Neural crest cell (in vitro differentiated cells): ENCODE results near the gene USP21. TPM values are rescaled to one million over a fixed set of nuclear protein-coding genes. Genes with fewer than 3 reads are reported as not detected.
A peak's percentile ranks its signal among the peaks of the same experiment; 100 is the strongest.

Source experiments
- DNase-seq: peaks from one replicate; pipeline ENCODE4 v3.0.0; 2021; ENCODE audit warnings: low read depth, mixed read lengths, low spot score
- H3K27ac Mint-ChIP-seq: one replicate; pipeline ENCODE4 v1.8.0; 2021; ENCODE audit warnings: mild to moderate bottlenecking, mixed read lengths; ENCODE audit not compliant: unreplicated experiment
- H3K27me3 Mint-ChIP-seq: 2 replicates; pipeline ENCODE4 v1.8.0; 2021; ENCODE audit warnings: low read depth, mild to moderate bottlenecking, mixed read lengths
- H3K36me3 Mint-ChIP-seq: 2 replicates; pipeline ENCODE4 v1.8.0; 2021; ENCODE audit warnings: low read depth, mild to moderate bottlenecking, mixed read lengths
- H3K4me1 Mint-ChIP-seq: 2 replicates; pipeline ENCODE4 v1.8.0; 2021; ENCODE audit warnings: mixed read lengths
- H3K4me3 Mint-ChIP-seq: one replicate; pipeline ENCODE4 v1.8.0; 2021; ENCODE audit warnings: mild to moderate bottlenecking, mixed read lengths
- H3K9me3 Mint-ChIP-seq: 2 replicates; pipeline ENCODE4 v1.8.0; 2021; ENCODE audit warnings: mixed read lengths
- CTCF ChIP-seq: fragments of 200-600 bp; sonication (generic); conservative IDR thresholded peaks from 2 replicates; pipeline ENCODE4 v1.5.0; 2021; ENCODE audit warnings: antibody characterized with exemption, mild to moderate bottlenecking
- total RNA-seq: library from RNA; stranded (reverse); gene quantifications from 2 replicates; pipeline ENCODE4 v1.2.1, GENCODE V29; 2021

Gene USP21
- total RNA-seq, 1 donor from 2014 or later, result 45.2 TPM

DNA sequence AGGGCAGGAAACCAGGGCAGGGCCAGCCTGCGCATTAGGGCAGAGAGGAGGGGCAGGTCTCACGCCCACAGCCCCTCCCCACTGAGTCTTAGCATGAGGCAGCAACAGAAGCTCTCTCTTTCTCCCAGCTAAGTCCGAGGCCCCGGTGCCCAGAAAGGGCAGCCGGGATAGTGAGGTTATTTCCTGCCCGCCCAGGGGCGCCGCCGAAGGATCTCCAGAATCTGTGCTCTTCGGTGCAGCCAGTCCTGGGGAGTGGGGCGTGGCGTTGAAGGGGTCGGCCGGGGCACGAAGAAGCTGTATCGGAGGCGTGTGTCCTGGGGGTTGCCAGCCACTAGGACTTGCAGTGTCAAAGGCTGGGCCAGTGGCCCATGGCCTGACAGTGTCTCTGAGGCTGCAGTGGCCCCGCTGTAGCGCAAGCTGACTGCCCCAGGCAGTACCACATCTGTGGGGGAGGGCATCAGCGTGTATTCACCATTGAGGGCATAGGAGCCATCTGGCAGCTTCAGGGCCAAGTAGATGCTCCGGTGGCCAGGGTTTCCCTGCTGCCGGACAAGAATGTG lies 31.7 kb downstream of the USP21 start:
- peak overlapping the region; percentile 78 for H3K4me3 Mint-ChIP-seq
- no peaks in the 10 kb centered on the region for H3K36me3 Mint-ChIP-seq
- H3K27ac Mint-ChIP-seq, result peak overlapping the region; percentile 97
- H3K4me1 Mint-ChIP-seq, result peaks cover 26% of the 10 kb centered on the region
- H3K9me3 Mint-ChIP-seq, result no peaks in the 10 kb centered on the region
- peak; percentile 31 for DNase-seq
- H3K27me3 Mint-ChIP-seq, result no peaks in the 10 kb centered on the region
- no peak for TF ChIP-seq CTCF

DNA sequence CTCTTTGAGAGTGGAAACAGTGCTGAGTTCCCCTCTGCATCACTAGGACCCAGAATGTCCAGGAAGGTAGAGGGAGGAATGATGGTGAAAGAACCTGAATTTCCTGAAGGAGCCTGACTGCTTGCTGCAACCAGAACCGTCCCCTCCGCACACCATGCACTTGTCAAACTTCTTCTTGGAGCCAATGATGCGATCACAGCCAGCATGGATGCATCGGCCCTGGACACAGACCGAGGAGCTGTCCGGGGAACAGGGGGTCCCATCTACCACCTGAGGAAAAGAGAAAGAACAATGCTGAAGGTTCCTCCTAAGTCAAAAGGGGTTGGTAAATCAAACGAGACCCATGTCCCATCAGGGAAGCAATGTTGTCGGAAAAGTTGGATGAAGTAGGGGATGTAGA lies 32.7 kb downstream of the USP21 start:
- Mint-ChIP-seq H3K9me3 (no peaks in the 10 kb centered on the region), H3K27ac (no peak overlapping the region), H3K36me3 (no peaks in the 10 kb centered on the region), H3K27me3 (no peaks in the 10 kb centered on the region), H3K4me3 (no peak overlapping the region), H3K4me1 (peaks cover 29% of the 10 kb centered on the region)
- DNase-seq, result no peak
- TF ChIP-seq CTCF, result no peak

DNA sequence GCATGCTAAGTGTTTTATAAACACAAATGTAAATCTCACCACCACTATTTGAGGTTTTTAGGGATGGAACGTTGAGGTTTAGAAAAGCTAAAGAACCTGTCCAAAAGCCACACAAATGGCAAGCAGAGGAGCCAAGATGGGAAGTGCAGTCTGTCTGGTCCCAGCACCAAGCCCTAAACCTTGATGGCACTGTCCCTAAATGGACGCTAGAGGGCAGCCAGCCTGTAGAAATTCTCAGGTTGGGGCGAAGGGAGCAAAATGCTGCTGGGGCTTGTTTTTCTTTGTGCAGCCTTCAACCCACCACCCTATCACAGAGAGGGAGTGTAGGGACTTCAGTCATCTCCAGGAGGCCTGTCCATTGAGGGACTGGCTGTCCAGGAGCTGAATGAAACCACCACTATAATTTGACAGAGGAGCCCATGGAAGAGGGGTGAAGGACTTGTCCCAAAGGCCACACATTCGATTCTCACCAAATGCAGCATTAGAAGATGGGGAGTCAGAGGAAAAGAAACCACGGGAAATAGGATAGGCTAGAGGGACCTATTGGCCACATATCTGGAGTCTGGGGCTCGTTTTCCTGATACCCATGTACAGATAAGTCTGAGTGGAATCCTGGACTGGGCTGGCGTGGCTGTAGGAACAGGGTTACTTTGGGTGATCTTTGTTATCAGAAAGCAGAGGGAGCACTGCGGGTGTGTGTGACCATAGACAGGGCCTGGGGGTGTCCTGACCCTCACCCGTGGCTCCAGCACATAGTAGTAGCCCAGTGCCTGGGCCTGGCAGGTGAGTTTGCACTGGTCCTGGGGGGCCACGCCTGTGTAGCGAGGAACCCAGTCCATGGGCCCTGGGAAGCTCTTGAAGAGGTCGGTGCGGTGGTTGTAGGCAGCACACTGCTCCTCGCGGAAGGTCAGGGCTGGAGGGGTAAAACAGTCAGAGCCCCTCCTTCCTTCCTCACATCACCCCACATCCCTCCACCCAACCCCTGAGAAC lies 33.5 kb downstream of the USP21 start:
- peak overlapping the region; percentile 44 for H3K27ac Mint-ChIP-seq
- peak; percentile 86 for TF ChIP-seq CTCF
- peaks cover 37% of the 10 kb centered on the region for H3K4me1 Mint-ChIP-seq
- DNase-seq, result peak; percentile 65
- H3K4me3 Mint-ChIP-seq, result peak overlapping the region; percentile 16
- H3K9me3 Mint-ChIP-seq, result no peaks in the 10 kb centered on the region
- no peaks in the 10 kb centered on the region for H3K36me3 Mint-ChIP-seq
- H3K27me3 Mint-ChIP-seq, result no peaks in the 10 kb centered on the region

- Mint-ChIP-seq H3K27ac (no peak overlapping the region), H3K9me3 (no peaks in the 10 kb centered on the region), H3K27me3 (no peaks in the 10 kb centered on the region)
These were observed 34.4 kb downstream of the USP21 start for GRCh38 chr1:161193561-161194235.

More at GRCh38 chr1:161193561-161194235, 34.4 kb downstream of the USP21 start:
- no peak for DNase-seq
- H3K4me1 Mint-ChIP-seq, result peaks cover 43% of the 10 kb centered on the region
- no peaks in the 10 kb centered on the region for H3K36me3 Mint-ChIP-seq
- no peak for TF ChIP-seq CTCF
- no peak overlapping the region for H3K4me3 Mint-ChIP-seq
